Measurements from ENCODE around the gene ATG4D.

- TF ChIP-seq, protein P1, sequence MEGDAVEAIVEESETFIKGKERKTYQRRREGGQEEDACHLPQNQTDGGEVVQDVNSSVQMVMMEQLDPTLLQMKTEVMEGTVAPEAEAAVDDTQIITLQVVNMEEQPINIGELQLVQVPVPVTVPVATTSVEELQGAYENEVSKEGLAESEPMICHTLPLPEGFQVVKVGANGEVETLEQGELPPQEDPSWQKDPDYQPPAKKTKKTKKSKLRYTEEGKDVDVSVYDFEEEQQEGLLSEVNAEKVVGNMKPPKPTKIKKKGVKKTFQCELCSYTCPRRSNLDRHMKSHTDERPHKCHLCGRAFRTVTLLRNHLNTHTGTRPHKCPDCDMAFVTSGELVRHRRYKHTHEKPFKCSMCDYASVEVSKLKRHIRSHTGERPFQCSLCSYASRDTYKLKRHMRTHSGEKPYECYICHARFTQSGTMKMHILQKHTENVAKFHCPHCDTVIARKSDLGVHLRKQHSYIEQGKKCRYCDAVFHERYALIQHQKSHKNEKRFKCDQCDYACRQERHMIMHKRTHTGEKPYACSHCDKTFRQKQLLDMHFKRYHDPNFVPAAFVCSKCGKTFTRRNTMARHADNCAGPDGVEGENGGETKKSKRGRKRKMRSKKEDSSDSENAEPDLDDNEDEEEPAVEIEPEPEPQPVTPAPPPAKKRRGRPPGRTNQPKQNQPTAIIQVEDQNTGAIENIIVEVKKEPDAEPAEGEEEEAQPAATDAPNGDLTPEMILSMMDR (IDR thresholded peaks at IDR 0.05; ENCODE audit: low read depth, low read length, poor library complexity, severe bottlenecking), result no peak
- no peak for TF ChIP-seq EZH2phosphoT487 (IDR thresholded peaks at IDR 0.05; ENCODE audit: borderline replicate concordance, low read length)
These were observed 25.3 kb downstream of the ATG4D start, which contains the start of gene CDKN2D for GRCh38 chr19:10568826-10569651.

Data from DOHH2 (cell line).